ENCODE data around the gene ROR1.

ROR1 gene

DNA sequence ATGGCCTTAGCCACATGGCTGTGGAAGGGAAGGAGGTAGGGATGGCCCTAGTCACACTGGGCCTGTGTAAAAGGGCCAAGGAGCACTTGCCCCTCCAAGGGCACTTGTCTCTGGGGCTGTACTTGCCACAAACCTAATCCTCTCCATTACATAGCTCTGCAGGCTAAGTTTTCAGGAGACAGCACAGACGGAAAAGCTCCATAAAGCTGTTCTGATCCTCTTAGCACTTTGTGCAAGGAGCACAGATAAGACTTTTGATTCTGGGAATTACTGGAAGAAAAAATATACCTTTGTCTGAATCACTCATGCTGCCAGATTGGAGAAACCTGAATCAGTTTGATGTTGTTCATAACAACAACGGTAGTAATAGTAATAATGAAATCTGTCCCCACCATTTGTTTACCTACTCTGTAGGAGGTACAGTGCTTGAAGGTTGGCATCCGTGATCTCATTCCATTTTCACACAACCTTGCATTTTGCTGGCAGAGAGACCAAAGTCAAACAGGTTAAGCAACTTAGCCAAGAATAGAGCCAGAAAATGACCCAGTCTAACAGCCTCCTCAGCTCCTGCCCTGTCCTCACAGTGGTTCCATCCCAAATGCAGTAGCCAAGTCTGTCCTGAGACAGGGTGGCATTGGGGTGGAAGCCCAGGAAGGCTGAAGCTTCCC lies 207.1 kb downstream of the ROR1 start:
- DNase-seq (ENCODE audit: low spot score): no peak

DNA sequence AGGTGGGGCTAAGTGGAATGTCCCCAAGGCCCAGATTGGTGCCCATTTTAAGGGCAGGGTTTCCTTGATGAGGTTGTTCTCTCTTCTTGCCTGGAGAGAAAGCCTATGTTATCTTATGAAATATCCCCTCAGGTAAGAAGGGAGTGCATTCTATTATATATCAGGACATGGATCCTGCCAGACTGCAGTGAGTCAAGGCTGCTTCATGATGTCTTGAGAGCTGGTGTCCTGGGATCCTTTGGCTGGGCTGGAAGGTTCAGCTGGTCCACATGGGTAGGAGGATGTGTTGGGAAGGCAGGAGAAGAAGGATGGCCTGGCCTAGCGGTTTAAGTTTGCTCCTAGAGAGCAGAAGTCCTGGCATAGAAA lies 207.6 kb downstream of the ROR1 start:
- DNase-seq (ENCODE audit: low spot score): no peak

- DNase-seq (ENCODE audit: low spot score): no peak
These were observed 208.4 kb downstream of the ROR1 start for GRCh38 chr1:63982201-63982600.

GRCh38 chr1:63983391-63984256 lies 209.8 kb downstream of the ROR1 start:
- DNase-seq (ENCODE audit: low spot score): peak; percentile 30

GRCh38 chr1:63984257-63984929 lies 210.6 kb downstream of the ROR1 start:
- DNase-seq (ENCODE audit: low spot score): peak; percentile 22

DNA sequence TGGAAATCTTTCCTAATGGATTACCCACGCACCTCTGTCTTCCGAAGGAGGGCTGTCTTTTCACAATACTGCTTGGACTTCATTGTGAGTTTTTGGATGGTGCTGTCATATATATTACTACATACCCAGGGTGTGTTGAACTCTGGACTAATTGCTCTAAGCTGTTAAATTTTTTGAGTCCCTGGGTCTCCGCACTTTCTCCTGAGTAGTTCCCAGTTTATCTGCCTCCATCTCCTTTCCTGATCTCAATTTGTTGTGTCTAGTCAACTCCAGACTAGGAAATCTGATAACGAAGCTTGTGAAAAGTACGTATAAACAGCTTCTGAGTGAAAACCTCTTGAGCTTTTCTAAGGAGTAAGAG lies 211.1 kb downstream of the ROR1 start:
- no peak for DNase-seq (ENCODE audit: low spot score)

GRCh38 chr1:63987014-63987627 lies 213.3 kb downstream of the ROR1 start:
- DNase-seq (ENCODE audit: low spot score): no peak

- DNase-seq (ENCODE audit: low spot score): no peak
These were observed 213.8 kb downstream of the ROR1 start for GRCh38 chr1:63987628-63988024.

- no peak for DNase-seq (ENCODE audit: low spot score)
These were observed 215.1 kb downstream of the ROR1 start for GRCh38 chr1:63988941-63989340.

GRCh38 chr1:63991685-63992084 lies 217.9 kb downstream of the ROR1 start:
- DNase-seq (ENCODE audit: low spot score): no peak

- no peak for DNase-seq (ENCODE audit: low spot score)
These were observed 226.2 kb downstream of the ROR1 start for GRCh38 chr1:64000021-64000420.

- no peak for DNase-seq (ENCODE audit: low spot score)
These were observed 227.2 kb downstream of the ROR1 start for GRCh38 chr1:64001038-64001437.

- peak; percentile 70 for DNase-seq (ENCODE audit: low spot score)
These were observed 230.7 kb downstream of the ROR1 start for GRCh38 chr1:64004451-64005025.

DNA sequence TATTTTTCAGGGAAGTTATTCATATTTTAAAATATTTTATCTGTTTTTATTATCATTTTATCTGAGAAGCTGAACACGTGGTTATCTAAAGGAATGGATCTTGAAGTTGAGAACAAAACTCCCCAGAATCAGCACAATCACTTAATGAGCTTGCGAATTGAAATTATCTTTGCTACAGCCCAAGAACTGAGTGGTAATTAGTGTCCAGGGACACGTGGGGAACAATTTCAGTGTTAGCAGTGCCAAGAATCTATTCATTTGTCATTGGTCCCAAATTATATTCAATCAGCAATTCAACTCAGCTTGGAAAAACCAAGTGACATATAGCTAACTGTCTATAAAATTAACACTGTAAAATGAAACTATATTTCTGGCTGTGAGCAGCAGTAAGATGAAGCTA lies 232.0 kb downstream of the ROR1 start:
- DNase-seq (ENCODE audit: low spot score): no peak

GRCh38 chr1:64006276-64007051 lies 232.6 kb downstream of the ROR1 start:
- DNase-seq (ENCODE audit: low spot score): no peak

GRCh38 chr1:64010316-64010715 lies 236.5 kb downstream of the ROR1 start:
- DNase-seq (ENCODE audit: low spot score): no peak

GRCh38 chr1:64013395-64013794 lies 239.6 kb downstream of the ROR1 start:
- no peak for DNase-seq (ENCODE audit: low spot score)

DNA sequence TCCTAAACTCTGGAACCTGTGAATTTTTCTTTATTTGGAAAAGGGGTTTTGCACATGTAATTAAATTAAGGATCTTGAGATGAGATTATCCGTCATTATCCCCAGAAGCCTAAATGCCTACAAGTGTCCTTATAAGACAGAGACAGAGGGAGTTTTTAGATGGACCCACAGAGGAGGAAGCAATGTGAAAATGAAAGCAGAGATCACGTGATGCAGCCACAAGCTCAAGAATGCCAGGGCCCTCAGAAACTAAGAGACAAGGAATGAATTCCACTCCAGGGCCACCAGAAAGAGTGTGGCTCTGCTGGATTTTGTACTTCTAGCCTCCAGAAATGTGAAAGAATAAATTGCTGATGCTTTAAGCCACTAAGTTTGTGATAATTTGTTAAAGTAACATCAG lies 246.0 kb downstream of the ROR1 start:
- no peak for DNase-seq (ENCODE audit: low spot score)

DNA sequence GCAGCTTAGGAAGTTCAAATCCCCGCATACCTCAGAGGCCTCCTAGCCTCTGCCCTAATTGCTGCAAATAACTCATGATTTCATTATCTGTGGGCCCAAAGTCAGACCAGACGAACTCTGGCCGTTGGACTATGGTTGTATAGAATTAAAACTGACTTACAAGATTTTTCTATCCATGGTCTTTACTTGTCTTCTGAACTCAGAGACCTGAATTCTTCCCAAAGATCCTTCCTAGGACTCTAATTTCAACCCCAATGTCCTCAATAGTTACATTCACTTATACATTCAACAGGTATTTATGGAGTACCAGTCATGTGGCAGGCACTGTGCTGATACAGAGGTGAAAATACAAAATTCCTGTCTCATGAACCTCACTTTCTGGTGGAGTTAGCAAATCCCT lies 247.2 kb downstream of the ROR1 start:
- no peak for DNase-seq (ENCODE audit: low spot score)

DNA sequence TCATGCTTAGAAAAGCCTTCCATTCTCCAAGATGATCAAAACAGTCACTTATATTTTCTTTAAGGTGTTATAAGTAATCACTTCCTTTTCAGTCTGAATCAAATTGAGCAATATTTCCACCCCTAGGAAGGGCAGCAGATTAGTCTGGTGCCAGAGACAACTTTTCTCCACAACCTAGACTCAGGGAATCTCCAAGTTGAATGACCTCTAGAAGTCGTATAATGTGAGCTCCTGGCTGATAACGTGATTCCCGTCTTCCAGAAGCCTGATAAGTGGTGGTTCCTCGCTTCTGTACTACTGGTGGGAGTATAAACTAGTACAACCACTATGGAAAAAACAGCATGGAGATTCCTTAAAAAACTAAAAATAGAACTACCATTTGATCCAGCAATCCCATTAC lies 251.2 kb downstream of the ROR1 start:
- DNase-seq (ENCODE audit: low spot score): no peak

DNA sequence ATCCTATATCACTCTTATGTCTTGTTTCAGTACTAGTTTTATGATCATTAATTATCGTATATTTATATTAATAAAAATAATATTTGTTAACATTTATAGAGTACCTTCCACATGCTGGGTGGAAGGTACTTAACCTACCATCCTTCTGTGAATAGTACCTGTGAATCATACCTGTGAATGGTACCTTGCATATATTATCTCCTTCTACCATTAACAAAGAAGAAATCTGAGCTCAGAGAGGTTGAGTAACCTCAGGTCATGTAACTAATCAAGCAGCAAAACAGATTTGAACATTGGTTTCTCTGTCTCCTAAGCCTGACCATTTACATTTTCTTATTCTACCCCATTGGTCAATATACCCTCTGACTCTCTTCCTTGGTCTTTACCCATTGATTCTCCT lies 255.2 kb downstream of the ROR1 start:
- no peak for DNase-seq (ENCODE audit: low spot score)

DNA sequence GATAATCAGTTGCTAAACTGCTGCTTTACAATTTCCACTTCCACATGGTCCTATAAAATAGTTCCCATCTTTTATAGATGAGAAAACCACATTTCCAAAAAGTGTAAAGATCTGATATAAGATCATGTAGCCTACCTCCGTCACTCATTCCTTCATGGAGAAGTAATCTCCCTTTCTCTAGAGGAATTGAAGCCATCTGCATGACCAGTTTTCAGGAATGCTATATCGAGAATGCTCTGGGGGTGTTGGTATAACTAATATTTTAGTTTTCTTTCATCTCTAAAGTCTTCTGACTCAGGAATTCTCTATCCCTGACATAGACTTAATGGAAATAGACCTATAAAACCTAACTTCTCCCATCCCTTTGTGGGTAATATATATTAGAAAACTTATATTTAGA lies 256.6 kb downstream of the ROR1 start:
- DNase-seq (ENCODE audit: low spot score): no peak
